NCI-H1694 treated with DMSO at 0.1 percent for 48 hours (cell line): Measurements from ENCODE around the gene WNT3A.

Experiments
- DNase-seq: peaks from one replicate; lab custom pipeline; 2025; lab: John Stamatoyannopoulos, UW

Gene WNT3A

GRCh38 chr1:228031276-228031995 lies 24.6 kb downstream of the WNT3A start:
- DNase-seq, result no peak

- DNase-seq, result no peak
Measured at GRCh38 chr1:228032041-228032440, 25.2 kb downstream of the WNT3A start.

GRCh38 chr1:228033376-228033775 lies 26.6 kb downstream of the WNT3A start:
- no peak for DNase-seq

- DNase-seq, result no peak
Measured at GRCh38 chr1:228034954-228035837, 28.4 kb downstream of the WNT3A start.

- no peak for DNase-seq
Measured at GRCh38 chr1:228035844-228036243, 29.0 kb downstream of the WNT3A start.

- DNase-seq, result no peak
Measured at GRCh38 chr1:228036701-228037231, 30.0 kb downstream of the WNT3A start.

- no peak for DNase-seq
Measured at GRCh38 chr1:228037401-228038386, 30.9 kb downstream of the WNT3A start.

GRCh38 chr1:228038387-228039005 lies 31.7 kb downstream of the WNT3A start:
- no peak for DNase-seq

- no peak for DNase-seq
Measured at GRCh38 chr1:228039006-228039903, 32.5 kb downstream of the WNT3A start.

- DNase-seq, result no peak
Measured at GRCh38 chr1:228039986-228040385, 33.2 kb downstream of the WNT3A start.

- no peak for DNase-seq
Measured at GRCh38 chr1:228041316-228041715, 34.5 kb downstream of the WNT3A start.

- no peak for DNase-seq
Measured at GRCh38 chr1:228042508-228042907, 35.7 kb downstream of the WNT3A start.

GRCh38 chr1:228043281-228043848 lies 36.6 kb downstream of the WNT3A start:
- no peak for DNase-seq

- no peak for DNase-seq
Measured at GRCh38 chr1:228044961-228045360, 38.2 kb downstream of the WNT3A start.

- DNase-seq, result no peak
Measured at GRCh38 chr1:228045405-228045804, 38.6 kb downstream of the WNT3A start.

GRCh38 chr1:228045871-228046270 lies 39.1 kb downstream of the WNT3A start:
- DNase-seq, result no peak

GRCh38 chr1:228046421-228047182 lies 39.8 kb downstream of the WNT3A start:
- DNase-seq, result no peak

- DNase-seq, result no peak
Measured at GRCh38 chr1:228047183-228047466, 40.3 kb downstream of the WNT3A start.

GRCh38 chr1:228048120-228048519 lies 41.3 kb downstream of the WNT3A start:
- DNase-seq, result no peak
